ENCODE measurements around the gene SGSM2.

The SGSM2 gene

GRCh38 chr17:2372180-2372579 is 34.9 kb downstream of the SGSM2 start:
- TF ChIP-seq SPI1 (IDR thresholded peaks at IDR 0.05; ENCODE audit: low read depth, low read length) (no peak), POLR2AphosphoS5 (IDR thresholded peaks at IDR 0.05; ENCODE audit: low read depth, low read length) (no peak), POU2F2 (IDR thresholded peaks at IDR 0.05; ENCODE audit: low read depth, low read length) (no peak), POLR2A (IDR thresholded peaks at IDR 0.05; ENCODE audit: low read depth, low read length) (no peak), TAF1 (IDR thresholded peaks at IDR 0.05; ENCODE audit: low read depth, low read length) (no peak), PAX5 (IDR thresholded peaks at IDR 0.05; ENCODE audit: insufficient read depth, low read length, severe bottlenecking) (no peak)
- DNase-seq (ENCODE audit: insufficient read length, low spot score), result no peak
- no peak for FAIRE-seq

- FAIRE-seq, result no peak
- no peak for DNase-seq (ENCODE audit: insufficient read length, low spot score)
- TF ChIP-seq POLR2A (IDR thresholded peaks at IDR 0.05; ENCODE audit: low read depth, low read length) (no peak), TAF1 (IDR thresholded peaks at IDR 0.05; ENCODE audit: low read depth, low read length) (no peak), SPI1 (IDR thresholded peaks at IDR 0.05; ENCODE audit: low read depth, low read length) (no peak), POLR2AphosphoS5 (IDR thresholded peaks at IDR 0.05; ENCODE audit: low read depth, low read length) (no peak), POU2F2 (IDR thresholded peaks at IDR 0.05; ENCODE audit: low read depth, low read length) (no peak), PAX5 (IDR thresholded peaks at IDR 0.05; ENCODE audit: insufficient read depth, low read length, severe bottlenecking) (no peak)
Measured at GRCh38 chr17:2372681-2373080, 35.4 kb downstream of the SGSM2 start.

DNA sequence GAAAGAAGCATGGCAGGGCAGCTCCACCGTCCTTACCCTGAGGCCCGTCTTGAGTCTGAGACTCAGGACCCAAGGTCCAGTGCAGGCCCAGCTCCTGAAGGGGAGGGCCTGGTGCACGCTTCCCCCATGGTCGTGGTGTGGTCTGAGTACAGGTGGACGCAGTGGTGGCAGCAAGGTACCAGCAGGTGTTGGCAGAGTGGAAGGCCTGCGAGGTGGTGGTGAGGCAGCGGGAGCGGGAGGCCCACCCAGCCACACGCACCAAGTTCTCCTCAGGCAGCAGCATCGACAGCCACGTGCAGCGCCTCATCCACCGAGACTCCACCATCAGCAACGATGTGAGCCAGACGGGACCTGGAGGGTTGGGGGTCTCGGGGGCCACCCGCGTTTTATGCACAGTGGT is 35.9 kb downstream of the SGSM2 start:
- no peak for FAIRE-seq
- TF ChIP-seq SPI1 (IDR thresholded peaks at IDR 0.05; ENCODE audit: low read depth, low read length), result no peak
- no peak for TF ChIP-seq TAF1 (IDR thresholded peaks at IDR 0.05; ENCODE audit: low read depth, low read length)
- TF ChIP-seq PAX5 (IDR thresholded peaks at IDR 0.05; ENCODE audit: insufficient read depth, low read length, severe bottlenecking), result no peak
- no peak for TF ChIP-seq POLR2AphosphoS5 (IDR thresholded peaks at IDR 0.05; ENCODE audit: low read depth, low read length)
- no peak for TF ChIP-seq POLR2A (IDR thresholded peaks at IDR 0.05; ENCODE audit: low read depth, low read length)
- TF ChIP-seq POU2F2 (IDR thresholded peaks at IDR 0.05; ENCODE audit: low read depth, low read length), result no peak
- no peak for DNase-seq (ENCODE audit: insufficient read length, low spot score)

- DNase-seq (ENCODE audit: insufficient read length, low spot score) (no peak), FAIRE-seq (no peak)
- TF ChIP-seq POU2F2 (IDR thresholded peaks at IDR 0.05; ENCODE audit: low read depth, low read length) (no peak), PAX5 (IDR thresholded peaks at IDR 0.05; ENCODE audit: insufficient read depth, low read length, severe bottlenecking) (no peak), POLR2AphosphoS5 (IDR thresholded peaks at IDR 0.05; ENCODE audit: low read depth, low read length) (no peak), POLR2A (IDR thresholded peaks at IDR 0.05; ENCODE audit: low read depth, low read length) (no peak), TAF1 (IDR thresholded peaks at IDR 0.05; ENCODE audit: low read depth, low read length) (no peak), SPI1 (IDR thresholded peaks at IDR 0.05; ENCODE audit: low read depth, low read length) (no peak)
Measured at GRCh38 chr17:2374549-2375285, 37.4 kb downstream of the SGSM2 start.

DNA sequence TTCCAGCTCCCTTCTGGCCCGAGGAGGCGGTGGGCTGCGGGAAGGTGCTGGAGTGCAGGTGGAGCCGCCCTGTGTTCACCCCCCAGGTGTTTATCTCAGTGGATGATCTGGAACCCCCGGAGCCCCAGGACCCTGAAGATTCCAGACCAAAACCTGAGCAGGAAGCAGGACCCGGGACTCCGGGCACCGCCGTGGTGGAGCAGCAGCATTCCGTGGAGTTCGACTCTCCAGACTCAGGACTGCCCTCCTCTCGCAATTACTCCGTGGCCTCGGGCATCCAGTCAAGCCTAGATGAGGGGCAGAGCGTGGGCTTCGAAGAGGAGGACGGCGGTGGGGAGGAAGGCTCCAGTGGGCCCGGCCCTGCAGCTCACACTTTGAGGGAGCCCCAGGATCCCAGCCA is 38.1 kb downstream of the SGSM2 start:
- DNase-seq (ENCODE audit: insufficient read length, low spot score) (no peak), FAIRE-seq (no peak)
- TF ChIP-seq TAF1 (IDR thresholded peaks at IDR 0.05; ENCODE audit: low read depth, low read length) (no peak), POLR2AphosphoS5 (IDR thresholded peaks at IDR 0.05; ENCODE audit: low read depth, low read length) (no peak)

- FAIRE-seq (no peak), DNase-seq (ENCODE audit: insufficient read length, low spot score) (no peak)
- TF ChIP-seq POLR2AphosphoS5 (IDR thresholded peaks at IDR 0.05; ENCODE audit: low read depth, low read length), result no peak
- no peak for TF ChIP-seq PAX5 (IDR thresholded peaks at IDR 0.05; ENCODE audit: insufficient read depth, low read length, severe bottlenecking)
- no peak for TF ChIP-seq TAF1 (IDR thresholded peaks at IDR 0.05; ENCODE audit: low read depth, low read length)
- no peak for TF ChIP-seq POU2F2 (IDR thresholded peaks at IDR 0.05; ENCODE audit: low read depth, low read length)
- no peak for TF ChIP-seq POLR2A (IDR thresholded peaks at IDR 0.05; ENCODE audit: low read depth, low read length)
- no peak for TF ChIP-seq SPI1 (IDR thresholded peaks at IDR 0.05; ENCODE audit: low read depth, low read length)
Measured at GRCh38 chr17:2376107-2376506, 38.8 kb downstream of the SGSM2 start.

DNA sequence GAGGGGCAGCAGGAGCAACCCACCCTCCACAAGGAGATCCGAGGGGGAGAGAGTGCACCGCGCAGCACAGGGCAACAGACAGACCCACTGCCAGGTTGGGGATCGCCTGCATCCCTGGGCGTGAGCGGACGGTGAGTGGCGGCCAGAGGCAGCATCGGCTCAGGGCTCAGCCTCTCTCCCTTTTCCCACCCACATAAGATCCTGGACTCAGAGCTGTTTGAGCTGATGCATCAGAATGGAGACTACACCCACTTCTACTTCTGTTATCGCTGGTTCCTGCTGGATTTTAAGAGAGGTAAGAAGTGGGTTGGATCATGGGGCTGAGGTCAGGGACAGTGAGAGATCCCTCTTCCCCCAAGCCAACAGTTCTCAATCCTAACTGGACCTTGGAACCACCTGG is 40.4 kb downstream of the SGSM2 start:
- FAIRE-seq (no peak), DNase-seq (ENCODE audit: insufficient read length, low spot score) (no peak)

DNA sequence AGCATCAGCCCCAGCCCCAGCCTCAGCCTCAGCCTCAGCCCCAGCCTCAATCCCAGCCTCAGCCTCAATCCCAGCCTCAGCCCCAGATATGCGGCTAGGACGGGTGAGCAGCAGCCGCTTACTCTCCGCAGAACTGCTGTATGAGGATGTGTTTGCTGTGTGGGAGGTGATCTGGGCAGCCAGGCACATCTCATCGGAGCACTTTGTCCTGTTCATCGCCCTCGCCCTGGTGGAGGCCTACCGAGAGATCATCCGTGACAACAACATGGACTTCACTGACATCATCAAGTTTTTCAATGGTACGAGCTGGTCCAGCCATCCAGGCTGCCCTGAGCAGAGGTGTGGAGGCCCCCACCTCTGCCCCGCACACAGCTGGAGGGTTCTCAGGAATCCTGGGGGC is 41.6 kb downstream of the SGSM2 start:
- DNase-seq (ENCODE audit: insufficient read length, low spot score), result no peak
- TF ChIP-seq PAX5 (IDR thresholded peaks at IDR 0.05; ENCODE audit: insufficient read depth, low read length, severe bottlenecking), result no peak
- TF ChIP-seq SPI1 (IDR thresholded peaks at IDR 0.05; ENCODE audit: low read depth, low read length), result no peak
- TF ChIP-seq POU2F2 (IDR thresholded peaks at IDR 0.05; ENCODE audit: low read depth, low read length), result no peak
- no peak for TF ChIP-seq POLR2A (IDR thresholded peaks at IDR 0.05; ENCODE audit: low read depth, low read length)
- TF ChIP-seq TAF1 (IDR thresholded peaks at IDR 0.05; ENCODE audit: low read depth, low read length), result no peak
- no peak for TF ChIP-seq POLR2AphosphoS5 (IDR thresholded peaks at IDR 0.05; ENCODE audit: low read depth, low read length)
- no peak for FAIRE-seq

More for the DNA sequence above, 40.4 kb downstream of the SGSM2 start:
- TF ChIP-seq TAF1 (IDR thresholded peaks at IDR 0.05; ENCODE audit: low read depth, low read length) (no peak), POLR2AphosphoS5 (IDR thresholded peaks at IDR 0.05; ENCODE audit: low read depth, low read length) (no peak), PAX5 (IDR thresholded peaks at IDR 0.05; ENCODE audit: insufficient read depth, low read length, severe bottlenecking) (no peak), POLR2A (IDR thresholded peaks at IDR 0.05; ENCODE audit: low read depth, low read length) (no peak), POU2F2 (IDR thresholded peaks at IDR 0.05; ENCODE audit: low read depth, low read length) (no peak), SPI1 (IDR thresholded peaks at IDR 0.05; ENCODE audit: low read depth, low read length) (no peak)

- no peak for DNase-seq (ENCODE audit: insufficient read length, low spot score)
- FAIRE-seq, result no peak
- TF ChIP-seq POLR2AphosphoS5 (IDR thresholded peaks at IDR 0.05; ENCODE audit: low read depth, low read length) (no peak), POU2F2 (IDR thresholded peaks at IDR 0.05; ENCODE audit: low read depth, low read length) (no peak), TAF1 (IDR thresholded peaks at IDR 0.05; ENCODE audit: low read depth, low read length) (no peak), SPI1 (IDR thresholded peaks at IDR 0.05; ENCODE audit: low read depth, low read length) (no peak), PAX5 (IDR thresholded peaks at IDR 0.05; ENCODE audit: insufficient read depth, low read length, severe bottlenecking) (no peak), POLR2A (IDR thresholded peaks at IDR 0.05; ENCODE audit: low read depth, low read length) (no peak)
Measured at GRCh38 chr17:2379489-2380225, 42.4 kb downstream of the SGSM2 start.

Data from GM12891 (cell line).